Activated T-cell treated with anti-CD3 and anti-CD28 coated beads, Interleukin-2, amount 50 U/mL, for 72 hours (primary cell): ENCODE results near the gene TSHZ1. TPM values are rescaled to one million over a fixed set of nuclear protein-coding genes. Genes with fewer than 3 reads are reported as not detected.
A peak's percentile ranks its signal among the peaks of the same experiment; 100 is the strongest.

Experiments
- ATAC-seq, 2 donors: fragments of 150-1000 bp; cut with Tn5 transposase; replicated peaks in 1 of 2; 2 replicates each; pipeline ENCODE4 v1.10.0; 2021; ENCODE audit warnings: moderate library complexity in 2 of 2, mild to moderate bottlenecking in 1 of 2
- DNase-seq, 2 donors: peaks; one replicate each; pipeline ENCODE4 v3.0.0; 2021 to 2022; ENCODE audit warnings: mixed read lengths in 1 of 2
- H3K27ac Mint-ChIP-seq: one replicate; pipeline ENCODE4 v1.8.0; 2022; ENCODE audit warnings: mild to moderate bottlenecking, moderate library complexity, mixed read lengths
- H3K27me3 Mint-ChIP-seq: one replicate; pipeline ENCODE4 v1.8.0; 2022; ENCODE audit warnings: low read depth, mixed read lengths
- H3K36me3 Mint-ChIP-seq, 2 donors: one replicate each; pipeline ENCODE4 v1.8.0; 2022; ENCODE audit warnings: mixed read lengths in 2 of 2, mild to moderate bottlenecking in 1 of 2; ENCODE audit not compliant: insufficient read depth in 2 of 2
- H3K4me1 Mint-ChIP-seq: one replicate; pipeline ENCODE4 v1.8.0; 2022; ENCODE audit warnings: low read depth, mixed read lengths
- H3K4me3 Mint-ChIP-seq, 2 donors: one replicate each; pipeline ENCODE4 v1.8.0; 2022; ENCODE audit warnings: mild to moderate bottlenecking in 2 of 2, mixed read lengths in 2 of 2, moderate library complexity in 2 of 2
- H3K9me3 Mint-ChIP-seq, 2 donors: one replicate each; pipeline ENCODE4 v1.8.0; 2022; ENCODE audit warnings: mixed read lengths in 2 of 2
- total RNA-seq, 2 donors: library from RNA; stranded (reverse); gene quantifications; one replicate each; pipeline ENCODE4 v1.2.3, GENCODE V29; 2022

The TSHZ1 gene
- total RNA-seq, 2 donors from 2014 or later = 18.1 to 19.2 TPM

GRCh38 chr18:75253784-75254183 is 43.2 kb downstream of the TSHZ1 start:
- no peak for ATAC-seq
- Mint-ChIP-seq H3K36me3 (no peaks in the 10 kb centered on the region), H3K27ac (no peak overlapping the region), H3K9me3 (no peaks in the 10 kb centered on the region), H3K4me3 (no peak overlapping the region), H3K27me3 (no peaks in the 10 kb centered on the region), H3K4me1 (peaks cover 19% of the 10 kb centered on the region)
- no peak for DNase-seq

- Mint-ChIP-seq H3K9me3 (no peaks in the 10 kb centered on the region), H3K4me3 (no peak overlapping the region), H3K4me1 (peaks cover 13% of the 10 kb centered on the region), H3K36me3 (no peaks in the 10 kb centered on the region), H3K27ac (no peak overlapping the region), H3K27me3 (no peaks in the 10 kb centered on the region)
- no peak for ATAC-seq
- no peak for DNase-seq
These were observed 44.5 kb downstream of the TSHZ1 start for GRCh38 chr18:75255094-75255493.

GRCh38 chr18:75256376-75256775 is 45.8 kb downstream of the TSHZ1 start:
- no peak for ATAC-seq
- Mint-ChIP-seq H3K27ac (no peak overlapping the region), H3K9me3 (no peaks in the 10 kb centered on the region), H3K4me1 (peaks cover 23% of the 10 kb centered on the region), H3K4me3 (no peak overlapping the region), H3K36me3 (no peaks in the 10 kb centered on the region), H3K27me3 (no peaks in the 10 kb centered on the region)
- no peak for DNase-seq

GRCh38 chr18:75257605-75258004 is 47.0 kb downstream of the TSHZ1 start:
- H3K4me1 Mint-ChIP-seq = peaks cover 31% of the 10 kb centered on the region
- peaks cover 0 to 2% of the 10 kb centered on the region in 2 donors for H3K36me3 Mint-ChIP-seq
- no peak overlapping the region for H3K4me3 Mint-ChIP-seq

GRCh38 chr18:75261430-75262223 is 51.0 kb downstream of the TSHZ1 start:
- ATAC-seq = peak; percentile 88 to 93
- H3K9me3 Mint-ChIP-seq = no peaks in the 10 kb centered on the region
- H3K27me3 Mint-ChIP-seq = no peaks in the 10 kb centered on the region
- peaks cover 1 to 2% of the 10 kb centered on the region in 2 donors for H3K36me3 Mint-ChIP-seq
- H3K4me3 Mint-ChIP-seq = peak overlapping the region; percentile 31 to 80
- H3K4me1 Mint-ChIP-seq = peaks cover 38% of the 10 kb centered on the region
- DNase-seq = no peak
- peak overlapping the region; percentile 96 for H3K27ac Mint-ChIP-seq

More at GRCh38 chr18:75257605-75258004, 47.0 kb downstream of the TSHZ1 start:
- Mint-ChIP-seq H3K27me3 (no peaks in the 10 kb centered on the region), H3K9me3 (no peaks in the 10 kb centered on the region), H3K27ac (no peak overlapping the region)
- DNase-seq (no peak), ATAC-seq (no peak)

GRCh38 chr18:75262511-75262910 is 51.9 kb downstream of the TSHZ1 start:
- H3K27me3 Mint-ChIP-seq = no peaks in the 10 kb centered on the region
- peaks cover 46% of the 10 kb centered on the region for H3K4me1 Mint-ChIP-seq
- H3K9me3 Mint-ChIP-seq = no peaks in the 10 kb centered on the region
- peak overlapping the region; percentile 18 for H3K27ac Mint-ChIP-seq
- no peak for DNase-seq
- peaks cover 1 to 2% of the 10 kb centered on the region in 2 donors for H3K36me3 Mint-ChIP-seq
- ATAC-seq = no peak
- no peak overlapping the region for H3K4me3 Mint-ChIP-seq

GRCh38 chr18:75264195-75264594 is 53.6 kb downstream of the TSHZ1 start:
- peaks cover 57% of the 10 kb centered on the region for H3K4me1 Mint-ChIP-seq
- H3K27ac Mint-ChIP-seq = peak overlapping the region; percentile 65
- H3K36me3 Mint-ChIP-seq = peaks cover 1 to 2% of the 10 kb centered on the region in 2 donors
- DNase-seq = no peak
- H3K4me3 Mint-ChIP-seq = no peak overlapping the region
- no peaks in the 10 kb centered on the region for H3K9me3 Mint-ChIP-seq
- H3K27me3 Mint-ChIP-seq = no peaks in the 10 kb centered on the region
- ATAC-seq = no peak

GRCh38 chr18:75264926-75265597 is 54.5 kb downstream of the TSHZ1 start:
- Mint-ChIP-seq H3K9me3 (no peaks in the 10 kb centered on the region), H3K4me1 (peaks cover 59% of the 10 kb centered on the region)
- ATAC-seq = no peak

GRCh38 chr18:75265872-75266271 is 55.3 kb downstream of the TSHZ1 start:
- Mint-ChIP-seq H3K4me1 (peaks cover 53% of the 10 kb centered on the region), H3K27me3 (no peaks in the 10 kb centered on the region), H3K4me3 (no peak overlapping the region), H3K9me3 (no peaks in the 10 kb centered on the region), H3K27ac (no peak overlapping the region), H3K36me3 (peaks cover 1 to 2% of the 10 kb centered on the region in 2 donors)
- DNase-seq = no peak
- no peak for ATAC-seq

More at GRCh38 chr18:75264926-75265597, 54.5 kb downstream of the TSHZ1 start:
- DNase-seq = no peak
- Mint-ChIP-seq H3K4me3 (no peak overlapping the region), H3K27ac (no peak overlapping the region), H3K36me3 (peaks cover 1 to 2% of the 10 kb centered on the region in 2 donors), H3K27me3 (no peaks in the 10 kb centered on the region)

GRCh38 chr18:75267643-75268363 is 57.2 kb downstream of the TSHZ1 start:
- Mint-ChIP-seq H3K27me3 (no peaks in the 10 kb centered on the region), H3K36me3 (peaks cover 0 to 1% of the 10 kb centered on the region in 2 donors), H3K4me1 (peaks cover 40% of the 10 kb centered on the region), H3K27ac (peak overlapping the region; percentile 31), H3K9me3 (no peaks in the 10 kb centered on the region), H3K4me3 (peak overlapping the region in 1 of 2 donors; percentile 52)
- ATAC-seq (peak; percentile 51 to 87), DNase-seq (no peak)

- Mint-ChIP-seq H3K27me3 (no peaks in the 10 kb centered on the region), H3K27ac (no peak overlapping the region), H3K4me3 (no peak overlapping the region), H3K9me3 (no peaks in the 10 kb centered on the region), H3K4me1 (peaks cover 40% of the 10 kb centered on the region), H3K36me3 (peaks cover 0 to 1% of the 10 kb centered on the region in 2 donors)
- ATAC-seq (no peak), DNase-seq (no peak)
These were observed 57.7 kb downstream of the TSHZ1 start for GRCh38 chr18:75268364-75268646.

- Mint-ChIP-seq H3K9me3 (no peaks in the 10 kb centered on the region), H3K27me3 (no peaks in the 10 kb centered on the region), H3K27ac (no peak overlapping the region), H3K4me1 (peaks cover 40% of the 10 kb centered on the region), H3K4me3 (no peak overlapping the region), H3K36me3 (peaks cover 0 to 1% of the 10 kb centered on the region in 2 donors)
- ATAC-seq (no peak), DNase-seq (no peak)
These were observed 58.6 kb downstream of the TSHZ1 start for GRCh38 chr18:75269124-75269680.

GRCh38 chr18:75269696-75270095 is 59.1 kb downstream of the TSHZ1 start:
- Mint-ChIP-seq H3K36me3 (peaks cover 0 to 1% of the 10 kb centered on the region in 2 donors), H3K4me1 (peaks cover 40% of the 10 kb centered on the region), H3K27me3 (no peaks in the 10 kb centered on the region), H3K4me3 (no peak overlapping the region), H3K27ac (no peak overlapping the region), H3K9me3 (no peaks in the 10 kb centered on the region)
- DNase-seq = no peak
- ATAC-seq = no peak
